Gastrocnemius medialis (tissue), 4 donors: ENCODE measurements around the gene CAMTA2. TPM values are rescaled to one million over a fixed set of nuclear protein-coding genes. Genes with fewer than 3 reads are reported as not detected.
"Not testable (repeated sequence)": the region's sequence is repeated elsewhere in the genome, so short reads cannot be mapped to it uniquely, and the experiment has no call there.

Source experiments
- ATAC-seq, 2 donors: fragments of 150-250 bp; one replicate each; pipeline ENCODE4 v1.9.1; 2016
- DNase-seq, 2 donors: peaks; one replicate each; pipeline ENCODE4 v3.0.0-alpha.2; 2019
- H3K27ac ChIP-seq, 4 donors: fragments of 200-600 bp; sonication (generic); 1 replicate in 1 of 4; 2 replicates in 3 of 4; pipeline ENCODE4 v1.5.1; 2016 to 2018; ENCODE audit warnings: mild to moderate bottlenecking in 2 of 4, moderate library complexity in 1 of 4
- H3K27me3 ChIP-seq, 3 donors: fragments of 200-600 bp; sonication (generic) in 2 of 3; 1 replicate in 1 of 3; 2 replicates in 2 of 3; pipeline versions ENCODE4 v1.5.1 to v1.6.0; 2016 to 2019; ENCODE audit warnings: mild to moderate bottlenecking in 1 of 3, moderate library complexity in 1 of 3
- H3K36me3 ChIP-seq, 2 donors: fragments of 200-600 bp; sonication (generic) in 1 of 2; one replicate each; pipeline ENCODE4 v1.5.1; 2017 to 2018
- H3K4me1 ChIP-seq, 2 donors: fragments of 200-600 bp; sonication (generic) in 1 of 2; one replicate each; pipeline ENCODE4 v1.5.1; 2016 to 2017; ENCODE audit warnings: mild to moderate bottlenecking in 2 of 2
- H3K4me3 ChIP-seq, 4 donors: fragments of 200-600 bp; sonication (generic) in 3 of 4; 1 replicate in 1 of 4; 2 replicates in 3 of 4; pipeline ENCODE4 v1.5.1; 2016 to 2019; ENCODE audit warnings: mild to moderate bottlenecking in 2 of 4
- H3K9me3 ChIP-seq, 3 donors: fragments of 200-600 bp; sonication (generic) in 2 of 3; 1 replicate in 1 of 3; 2 replicates in 2 of 3; pipeline ENCODE4 v1.5.1; 2016 to 2019
- CTCF ChIP-seq, 5 experiments: fragments of 450-650 bp in 3 of 5; fragments of 200-600 bp in 2 of 5; sonication (generic) in 2 of 5; IDR thresholded peaks in 4 of 5; conservative IDR thresholded peaks in 1 of 5; 1 replicate in 4 of 5; 2 replicates in 1 of 5; pipeline ENCODE4 v1.5.1; 2016 to 2019; ENCODE audit warnings: antibody characterized with exemption in 5 of 5, mild to moderate bottlenecking in 3 of 5, moderate library complexity in 3 of 5
- POLR2A ChIP-seq, 2 donors: fragments of 450-650 bp; IDR thresholded peaks; one replicate each; pipeline ENCODE4 v1.6.1; 2017; ENCODE audit warnings: antibody characterized with exemption in 2 of 2, mild to moderate bottlenecking in 2 of 2, moderate library complexity in 2 of 2
- in situ Hi-C, 4 donors: fragments of 200-750 bp; cut with MboI; loops; one replicate each; pipeline versions ENCODE4 v1.15.0 to v1.8.0; 2017; ENCODE audit warnings: low sequenced_read_pairs in 4 of 4
- intact Hi-C: fragments of 100-400 bp; cut with DNase I; formaldehyde crosslinking; loops from one replicate; pipeline ENCODE4 v1.15.1; 2023; ENCODE audit warnings: low total_unique reads
- total RNA-seq, 4 donors: library from RNA; depleted of rRNA; stranded (reverse); fragments of >200 nt; gene quantifications; one replicate each; pipeline versions ENCODE4 v1.1.0 to v1.2.3, GENCODE V29; 2016

Gene CAMTA2
- total RNA-seq, 4 donors from 2014 or later = 19.1 to 46.4 (median 36.4) TPM

- no peak overlapping the region for H3K27ac ChIP-seq
- DNase-seq (no peak), ATAC-seq (no peak)
- intact Hi-C loops (no loop called here), in situ Hi-C loops (no loop called here)
- peaks cover 0 to 10% of the 10 kb centered on the region in 2 donors for H3K36me3 ChIP-seq
- H3K27me3 ChIP-seq = no peaks in the 10 kb centered on the region
- no peaks in the 10 kb centered on the region for H3K9me3 ChIP-seq
- TF ChIP-seq POLR2A (IDR thresholded peaks at IDR 0.05) (no peak), CTCF (IDR thresholded peaks at IDR 0.05 in 4 of 5, conservative IDR thresholded peaks at IDR 0.05 in 1 of 5) (no peak)
- H3K4me1 ChIP-seq = peaks cover 16 to 23% of the 10 kb centered on the region in 2 donors
- no peak overlapping the region for H3K4me3 ChIP-seq
Measured at GRCh38 chr17:4932756-4933155, 54.7 kb downstream of the CAMTA2 start.

- peaks cover 0 to 2% of the 10 kb centered on the region in 2 donors for H3K36me3 ChIP-seq
- TF ChIP-seq POLR2A (IDR thresholded peaks at IDR 0.05) (no peak), CTCF (IDR thresholded peaks at IDR 0.05 in 4 of 5, conservative IDR thresholded peaks at IDR 0.05 in 1 of 5) (no peak)
- no peak within 1 kb of the TSS for H3K27ac ChIP-seq
- H3K4me1 ChIP-seq = peaks cover 16 to 19% of the 10 kb centered on the region in 2 donors
- H3K4me3 ChIP-seq = no peak within 1 kb of the TSS
- intact Hi-C loops (no loop called here), in situ Hi-C loops (no loop called here)
- ATAC-seq (no peak), DNase-seq (no peak)
- H3K27me3 ChIP-seq = no peaks in the 10 kb centered on the region
- H3K9me3 ChIP-seq = no peaks in the 10 kb centered on the region
Measured at GRCh38 chr17:4931963-4932362, 55.5 kb downstream of the CAMTA2 start, which contains the start of gene GP1BA. TSS of gene GP1BA (plus strand) at chr17:4932277. CDS start at chr17:4932605, 328 bp downstream.

- ATAC-seq (no peak), DNase-seq (no peak)
- in situ Hi-C loops (no loop called here), intact Hi-C loops (no loop called here)
- Histone ChIP-seq H3K36me3 (no peaks in the 10 kb centered on the region), H3K4me1 (peaks cover 1 to 2% of the 10 kb centered on the region in 2 donors), H3K27me3 (no peaks in the 10 kb centered on the region), H3K4me3 (no peak overlapping the region), H3K27ac (no peak overlapping the region), H3K9me3 (no peaks in the 10 kb centered on the region)
- TF ChIP-seq POLR2A (IDR thresholded peaks at IDR 0.05) (no peak), CTCF (IDR thresholded peaks at IDR 0.05 in 4 of 5, conservative IDR thresholded peaks at IDR 0.05 in 1 of 5) (no peak)
Measured at GRCh38 chr17:4928881-4929280, 58.6 kb downstream of the CAMTA2 start.

GRCh38 chr17:4926577-4927335 is 60.7 kb downstream of the CAMTA2 start:
- H3K27me3 ChIP-seq, intact Hi-C loops, H3K36me3 ChIP-seq, ATAC-seq, H3K4me3 ChIP-seq, H3K4me1 ChIP-seq, H3K9me3 ChIP-seq, DNase-seq, H3K27ac ChIP-seq, in situ Hi-C loops: not testable (repeated sequence)

- H3K36me3 ChIP-seq = no peaks in the 10 kb centered on the region
- no peak overlapping the region for H3K4me3 ChIP-seq
- H3K9me3 ChIP-seq = no peaks in the 10 kb centered on the region
- no peak overlapping the region for H3K27ac ChIP-seq
- H3K4me1 ChIP-seq = no peaks in the 10 kb centered on the region
- ATAC-seq (no peak), DNase-seq (no peak)
- in situ Hi-C loops (no loop called here), intact Hi-C loops (no loop called here)
- TF ChIP-seq CTCF (IDR thresholded peaks at IDR 0.05 in 4 of 5, conservative IDR thresholded peaks at IDR 0.05 in 1 of 5) (no peak), POLR2A (IDR thresholded peaks at IDR 0.05) (no peak)
- H3K27me3 ChIP-seq = no peaks in the 10 kb centered on the region
Measured at GRCh38 chr17:4921320-4921719, 66.2 kb downstream of the CAMTA2 start.
